ENCODE data around the gene GTF3C1.
"Not testable (repeated sequence)": the region's sequence is repeated elsewhere in the genome, so short reads cannot be mapped to it uniquely, and the experiment has no call there.

Gene GTF3C1

DNA sequence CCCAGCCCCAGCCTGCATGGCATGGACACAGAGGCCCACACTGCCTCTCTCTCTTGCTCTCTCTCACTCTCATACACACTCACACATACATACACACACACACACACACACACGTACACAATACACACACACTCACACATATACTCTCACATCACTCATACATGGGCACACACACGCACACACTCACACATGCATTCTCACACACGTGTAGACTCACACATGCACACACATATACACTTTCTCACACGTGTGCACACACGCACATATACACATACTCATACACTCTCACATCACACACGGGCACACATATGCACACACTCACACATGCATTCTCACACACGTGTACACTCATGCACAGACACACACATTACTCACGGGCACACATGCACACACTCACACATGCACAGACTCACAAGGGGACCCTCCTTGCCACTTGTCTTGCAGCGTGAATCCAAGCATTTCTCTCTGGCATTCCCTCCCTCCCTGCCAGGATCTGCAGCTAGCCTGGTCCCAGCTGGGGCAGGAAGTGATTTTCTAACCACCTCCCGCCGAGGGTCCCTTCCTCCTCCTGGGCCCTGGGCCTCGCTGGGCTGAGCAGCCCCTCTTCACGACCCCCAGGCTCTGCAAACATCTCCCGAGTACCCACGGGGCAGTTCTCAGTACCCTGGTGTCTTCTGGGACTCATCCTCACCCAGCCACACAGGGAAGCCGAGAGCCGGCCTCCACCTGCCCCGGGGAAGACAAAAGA is 110.3 kb downstream of the GTF3C1 start:
- no peak for DNase-seq

DNA sequence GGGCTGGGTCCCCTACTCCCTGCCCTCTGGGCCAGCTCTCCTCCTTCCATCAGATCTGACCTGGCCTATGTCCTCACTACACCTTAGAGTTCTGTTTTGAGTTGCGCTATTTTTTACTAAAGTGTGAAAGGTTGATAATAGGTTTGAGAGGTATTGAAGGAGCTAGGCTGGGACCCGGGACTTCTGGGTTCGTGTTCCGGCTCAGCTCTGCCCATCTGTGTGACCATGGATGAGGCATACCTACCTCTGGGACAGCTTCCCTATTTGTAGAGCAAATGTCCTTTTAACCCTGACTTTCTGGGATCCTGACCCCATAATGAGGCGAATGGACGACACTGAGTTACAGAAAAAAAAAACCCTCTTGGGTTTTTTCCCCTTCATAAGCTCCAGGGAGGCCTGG is 111.8 kb downstream of the GTF3C1 start:
- DNase-seq: no peak

DNA sequence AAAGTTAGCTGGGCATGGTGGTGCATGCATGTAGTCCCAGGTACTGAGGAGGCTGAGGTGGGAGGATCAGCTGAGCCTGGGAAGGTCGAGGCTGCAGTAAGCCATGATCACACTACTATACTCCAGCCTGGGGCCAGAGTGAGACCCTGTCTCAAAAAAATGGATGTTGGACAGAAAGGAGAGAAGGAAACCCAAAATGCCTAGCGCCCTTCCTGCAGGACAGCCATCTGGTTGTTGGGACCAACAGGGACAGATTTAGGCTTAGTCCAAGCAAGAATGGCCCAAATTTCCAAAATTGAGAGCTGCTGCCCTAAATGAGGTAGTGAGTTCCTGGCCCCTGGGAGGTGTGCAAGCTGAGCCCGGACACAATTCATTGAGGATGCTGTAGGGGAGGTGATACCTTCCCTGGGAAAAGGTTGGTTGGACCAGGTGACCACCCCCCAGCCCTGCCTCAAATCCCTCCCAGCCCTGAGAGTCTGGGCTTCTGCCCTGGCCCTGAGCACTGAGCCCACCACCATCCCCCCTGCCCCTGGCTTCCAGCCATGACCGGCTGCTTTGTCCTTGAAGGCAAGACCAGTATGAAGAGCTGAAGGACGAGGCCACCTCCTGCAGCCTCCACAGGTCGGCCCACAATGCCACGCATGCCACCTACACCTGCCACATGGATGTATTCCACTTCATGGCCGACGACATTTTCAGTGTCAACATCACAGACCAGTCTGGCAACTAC is 112.6 kb downstream of the GTF3C1 start:
- no peak for DNase-seq

DNA sequence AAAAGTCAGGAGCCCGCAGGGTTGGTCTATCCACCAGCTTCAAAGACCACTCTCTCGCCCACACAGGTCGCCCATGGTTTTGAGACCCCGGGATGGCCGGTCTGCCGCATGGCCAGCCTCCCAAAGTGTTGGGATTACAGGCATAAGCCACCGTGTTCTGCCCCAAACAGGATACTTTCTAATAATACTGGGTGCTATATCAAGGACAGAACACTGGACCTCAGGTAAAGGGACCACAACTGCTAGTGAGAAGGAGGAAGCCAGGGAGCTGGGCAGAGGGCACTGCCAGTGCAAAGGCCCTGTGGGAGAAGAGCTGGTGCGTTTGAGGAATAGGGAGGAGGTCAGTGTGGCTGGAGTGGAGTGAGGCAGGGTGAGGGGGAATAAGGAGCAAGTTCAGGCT is 113.6 kb downstream of the GTF3C1 start:
- DNase-seq: no peak

DNA sequence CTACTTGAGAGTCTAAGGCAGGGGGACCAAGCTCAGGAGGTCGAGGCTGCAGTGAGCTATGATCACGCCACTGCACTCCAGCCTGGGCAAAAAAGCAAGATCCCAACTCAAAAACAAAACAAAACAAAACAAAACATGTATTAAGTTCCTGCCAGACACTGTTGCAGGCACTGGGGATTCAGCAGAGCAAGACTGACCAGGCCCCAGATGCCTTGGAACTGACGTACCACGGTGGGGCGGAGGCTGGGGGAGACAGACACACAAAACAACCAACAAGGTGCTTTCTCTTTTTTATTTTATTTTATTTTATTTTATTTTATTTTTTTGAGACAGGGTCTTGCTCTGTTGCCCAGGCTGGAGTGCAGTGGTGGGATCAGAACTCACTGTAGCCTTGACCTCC is 114.6 kb downstream of the GTF3C1 start:
- not testable (repeated sequence) for DNase-seq

DNA sequence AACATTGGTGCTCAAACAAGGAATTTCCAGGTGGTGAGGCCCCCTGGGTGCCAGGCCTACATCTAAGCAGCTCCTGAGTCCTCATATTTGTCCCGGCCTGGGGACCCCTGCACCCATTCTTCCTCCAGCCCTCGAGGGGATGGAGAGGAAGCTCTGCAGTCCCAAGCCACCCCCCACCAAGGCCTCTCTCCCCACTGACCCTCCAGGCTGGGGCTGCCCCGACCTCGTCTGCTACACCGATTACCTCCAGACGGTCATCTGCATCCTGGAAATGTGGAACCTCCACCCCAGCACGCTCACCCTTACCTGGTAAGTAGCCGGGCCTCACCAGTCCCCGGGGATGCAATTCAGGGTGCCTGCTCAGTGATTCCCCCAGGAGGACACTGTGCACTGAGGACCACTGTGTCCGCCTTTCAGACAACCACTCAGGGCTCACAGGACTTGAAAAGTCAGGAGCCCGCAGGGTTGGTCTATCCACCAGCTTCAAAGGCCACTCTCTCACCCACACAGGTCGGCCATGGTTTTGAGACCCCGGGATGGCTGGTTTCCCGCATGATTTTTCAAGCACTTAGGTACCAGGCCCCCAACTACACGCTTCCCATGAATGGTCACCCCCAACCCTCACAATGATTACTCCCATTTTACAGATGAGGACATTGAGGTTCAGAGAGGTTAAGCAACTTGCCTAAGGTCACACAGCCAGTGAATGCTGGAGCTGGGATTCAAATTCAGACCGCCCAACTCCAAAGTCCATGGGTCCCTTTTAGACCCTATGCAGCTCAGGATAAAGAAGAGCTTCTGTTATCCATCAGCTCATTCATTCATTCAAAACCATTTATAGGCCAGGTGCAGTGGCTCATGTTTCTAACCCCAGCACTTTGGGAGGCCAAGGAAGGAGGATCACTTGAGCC is 115.3 kb downstream of the GTF3C1 start:
- DNase-seq: no peak

DNA sequence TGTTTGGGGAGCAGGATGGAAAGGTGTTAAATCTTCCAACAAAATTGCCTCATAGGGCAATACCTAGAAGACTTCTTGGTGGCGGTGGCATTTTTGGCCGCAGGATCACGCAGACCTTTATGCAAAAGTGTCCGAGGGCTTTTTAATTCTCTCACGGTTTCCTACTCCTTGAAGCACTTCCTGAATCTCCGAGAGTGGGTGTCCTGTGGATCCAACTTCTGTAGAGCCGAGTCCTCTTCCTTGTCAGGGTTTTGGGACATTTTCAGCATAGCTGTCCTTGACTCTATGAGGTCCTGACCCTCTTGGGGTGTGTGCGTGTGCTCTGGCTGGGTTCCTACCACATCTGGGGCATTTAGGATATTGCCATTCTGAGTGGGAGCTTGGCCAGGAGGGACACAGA is 116.1 kb downstream of the GTF3C1 start:
- no peak for DNase-seq

DNA sequence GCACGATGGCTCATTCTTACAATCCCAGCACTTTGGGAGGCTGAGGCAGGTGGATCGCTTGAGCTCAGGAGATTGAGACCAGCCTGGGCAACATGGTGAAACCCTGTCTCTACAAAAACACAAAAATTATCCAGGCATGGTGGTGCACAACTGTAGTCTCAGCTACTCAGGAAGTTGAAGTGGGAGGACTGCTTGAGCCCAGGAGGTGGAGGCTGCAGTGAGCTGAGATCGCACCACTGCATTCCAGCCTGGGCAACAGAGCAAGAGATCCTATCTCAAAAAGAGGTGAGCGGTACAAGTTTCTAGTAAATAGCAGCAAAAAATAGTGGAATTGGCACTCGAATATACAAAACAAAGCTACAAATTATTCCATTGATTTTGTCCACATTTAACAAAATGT is 116.5 kb downstream of the GTF3C1 start:
- DNase-seq: not testable (repeated sequence)

DNA sequence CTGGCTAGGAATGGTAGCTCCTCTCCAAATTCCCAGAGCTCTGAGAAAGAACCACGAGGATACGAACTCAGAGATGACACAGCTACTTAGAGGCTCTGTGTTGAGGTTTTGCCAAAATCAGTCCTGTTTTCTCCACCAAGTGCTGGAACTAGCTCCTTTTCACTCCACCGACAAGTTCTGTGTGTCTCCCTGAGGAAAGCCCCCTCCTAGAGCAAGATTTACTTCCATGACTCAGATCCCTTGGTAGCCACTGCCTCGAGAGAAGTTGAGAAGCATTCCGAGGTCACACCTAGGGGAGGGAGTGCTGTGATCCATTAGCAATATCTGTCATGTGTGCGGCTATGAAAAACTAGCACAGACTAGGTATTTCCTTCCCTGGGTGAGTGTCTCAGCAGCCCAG is 117.2 kb downstream of the GTF3C1 start:
- peak; percentile 65 for DNase-seq

DNA sequence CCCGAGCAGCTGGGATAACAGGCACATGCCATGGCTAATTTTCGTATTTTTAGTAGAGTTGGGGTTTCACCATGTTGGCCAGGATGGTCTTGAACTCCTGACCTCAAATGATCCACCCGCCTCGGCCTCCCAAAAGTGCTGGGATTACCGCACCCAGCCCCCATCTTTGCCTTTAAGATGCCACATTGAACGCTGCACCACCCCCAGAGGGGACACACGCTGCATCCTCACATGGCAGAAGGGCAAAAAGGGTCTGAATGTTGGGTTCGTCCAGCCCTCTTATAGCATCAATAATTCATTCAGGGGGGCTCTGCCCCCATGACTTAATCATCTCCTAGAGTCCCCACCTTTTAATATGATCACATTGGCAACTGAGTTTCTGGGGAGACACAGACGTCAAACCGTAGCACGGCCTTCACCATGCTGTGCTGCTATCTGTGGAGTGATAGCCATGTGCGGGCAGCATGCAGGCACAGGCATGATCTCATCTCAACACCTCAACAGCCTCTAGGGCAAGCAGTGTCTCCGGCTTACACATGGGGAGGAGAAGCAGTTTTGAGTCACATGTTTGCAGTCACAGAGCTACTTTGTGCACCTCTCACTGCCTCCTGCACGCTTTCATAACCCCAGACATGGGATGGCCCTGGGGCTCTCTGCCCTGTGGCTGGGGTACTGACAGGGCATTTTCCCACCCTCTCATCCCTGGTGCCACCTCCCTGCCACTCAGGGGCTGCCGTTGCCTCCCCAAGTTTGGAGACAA is 117.8 kb downstream of the GTF3C1 start:
- peak; percentile 56 for DNase-seq

DNA sequence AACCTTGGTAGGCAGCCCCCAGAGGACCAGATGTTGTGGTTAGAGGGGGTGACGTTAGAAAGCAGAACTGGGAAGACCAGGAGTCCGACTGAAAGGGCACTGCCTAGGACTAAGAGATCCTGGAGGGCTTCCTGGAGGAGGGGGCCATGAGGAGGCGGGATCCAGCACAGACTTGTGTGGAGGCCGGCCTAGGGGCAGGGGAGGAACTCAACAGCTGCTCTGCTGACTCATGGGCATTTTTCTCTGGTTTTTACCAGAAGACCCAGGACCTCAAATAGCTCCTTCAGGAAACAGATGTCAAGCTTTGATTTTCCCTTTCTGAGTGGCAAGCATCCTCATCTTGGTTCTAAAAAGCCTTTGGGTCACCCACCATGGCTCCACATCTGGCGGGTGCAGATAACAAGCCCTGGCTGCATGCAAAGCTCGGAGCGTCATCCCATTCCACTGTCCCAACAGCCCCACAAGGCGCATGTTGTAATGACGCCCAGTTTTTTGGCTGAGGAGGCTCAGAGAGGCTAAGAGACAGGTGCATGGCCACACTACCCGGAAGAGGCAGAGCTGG is 118.7 kb downstream of the GTF3C1 start:
- DNase-seq: no peak

DNA sequence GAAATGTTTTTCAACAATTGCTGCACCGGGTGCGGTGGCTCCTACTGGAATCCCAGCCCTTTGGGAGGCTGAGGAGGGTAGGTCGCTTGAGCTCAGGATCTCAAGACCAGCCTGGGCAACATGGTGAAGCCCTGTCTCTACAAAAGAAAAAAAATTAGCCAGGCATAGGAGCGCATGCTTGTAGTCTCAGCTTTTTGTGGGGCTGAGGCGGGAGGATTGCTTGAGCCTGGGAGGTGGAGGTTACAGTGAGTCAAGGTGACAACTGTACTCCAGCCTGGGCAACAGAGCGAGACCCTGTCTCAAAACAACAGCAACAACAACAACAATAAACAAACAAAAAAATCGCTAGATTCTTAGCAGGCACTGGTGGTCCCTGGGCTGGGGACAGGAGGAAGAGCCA is 119.2 kb downstream of the GTF3C1 start:
- DNase-seq: no peak

DNA sequence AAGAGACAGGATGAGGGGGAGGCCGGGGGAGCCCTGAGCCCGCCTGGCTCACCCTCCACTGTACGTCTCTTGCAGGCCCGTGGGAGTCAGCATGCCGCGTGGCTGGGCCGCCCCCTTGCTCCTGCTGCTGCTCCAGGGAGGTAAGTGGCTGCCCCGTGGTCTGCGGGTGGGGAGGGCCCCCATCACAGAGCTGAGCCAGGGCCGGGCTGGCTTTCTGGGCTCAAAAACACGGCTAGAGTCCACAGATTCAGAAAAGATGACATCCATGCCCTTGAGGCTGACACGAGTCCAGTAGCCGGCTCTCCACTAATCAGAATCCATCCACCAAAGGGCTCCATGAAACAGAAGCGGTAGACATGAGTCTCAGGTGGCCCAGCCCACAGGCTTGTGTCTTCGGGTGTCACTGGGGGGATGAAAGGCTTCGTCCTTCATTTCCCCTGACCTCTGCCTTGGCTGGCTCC is 119.7 kb downstream of the GTF3C1 start:
- no peak for DNase-seq

DNA sequence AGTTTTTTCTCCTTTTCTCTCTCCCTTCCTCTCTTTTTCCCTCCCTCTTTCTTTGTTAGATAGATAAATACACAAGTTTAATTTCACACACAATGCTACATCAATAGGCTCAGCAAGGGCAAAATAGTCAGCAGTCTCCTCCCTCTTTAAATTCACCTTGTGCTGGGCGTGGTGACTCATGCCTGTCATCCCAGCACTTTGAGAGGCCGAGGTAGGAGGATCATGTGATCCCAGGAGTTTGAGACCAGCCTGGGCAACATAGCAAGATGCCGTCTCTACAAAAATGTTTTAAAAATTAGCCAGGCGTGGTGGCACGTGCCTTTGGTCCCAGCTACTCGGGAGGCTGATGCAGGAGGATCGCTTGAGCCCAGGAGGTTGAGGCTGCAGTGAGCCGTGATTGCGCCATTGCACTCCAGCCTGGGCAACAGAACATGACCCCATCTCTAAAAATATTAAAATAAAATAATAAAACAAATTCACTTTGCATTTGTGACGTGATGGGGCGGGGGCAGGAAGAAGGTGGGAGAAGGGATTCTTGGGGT is 120.3 kb downstream of the GTF3C1 start:
- no peak for DNase-seq

DNA sequence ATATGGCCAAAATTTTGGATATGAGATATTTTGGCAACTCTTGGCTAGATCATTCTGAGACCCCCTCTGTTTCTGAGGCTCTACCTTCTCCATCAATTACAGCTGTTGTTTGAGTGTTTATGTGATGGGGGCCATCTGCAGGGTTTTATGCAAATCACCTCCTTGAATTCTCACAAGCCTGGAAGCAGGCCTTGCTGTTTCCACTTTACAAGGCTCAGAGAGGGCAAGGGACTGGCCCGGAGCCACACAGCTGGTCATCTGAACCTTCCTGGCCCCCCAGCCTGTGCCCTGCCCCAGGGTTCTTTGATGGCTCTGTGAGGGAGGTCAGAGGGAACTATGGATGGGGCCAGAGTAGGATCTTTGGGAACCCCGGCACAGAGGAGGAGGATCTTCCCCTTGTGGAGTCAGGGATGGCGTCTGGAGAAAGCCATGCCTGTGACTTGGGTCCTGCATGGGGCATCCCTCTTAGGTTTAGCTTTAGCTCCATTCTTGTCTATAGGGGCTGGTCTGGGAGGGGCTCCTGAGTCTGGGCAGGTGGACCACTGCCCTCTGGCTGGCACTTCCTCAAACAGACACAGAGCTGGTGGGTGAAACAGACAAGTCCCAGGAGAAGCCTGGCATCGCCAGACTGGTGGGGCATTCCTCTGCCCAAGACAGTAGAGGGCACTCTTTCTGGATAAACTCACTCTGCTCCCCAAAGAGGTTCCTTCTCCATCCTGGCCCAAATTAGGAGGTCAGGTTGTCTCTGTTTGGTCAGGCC is 121.5 kb downstream of the GTF3C1 start:
- no peak for DNase-seq

DNA sequence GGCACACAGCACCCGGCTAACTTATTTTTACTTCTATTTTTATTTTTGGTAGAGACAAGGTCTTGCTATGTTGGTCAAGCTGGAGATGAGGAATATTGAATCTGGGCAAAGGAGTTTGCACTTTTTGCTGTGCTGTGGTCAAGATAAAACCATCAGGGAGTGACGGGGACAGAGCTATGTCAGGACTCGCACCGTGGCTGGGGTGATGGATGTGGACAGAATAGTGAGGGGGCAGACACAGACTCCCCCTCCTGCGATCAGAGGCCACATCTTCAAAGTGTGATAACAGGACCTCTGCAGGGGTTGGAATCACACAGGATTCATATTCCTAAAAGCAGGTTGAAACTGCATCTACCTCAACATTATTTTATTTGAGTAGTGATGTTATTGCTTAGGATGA is 122.2 kb downstream of the GTF3C1 start:
- no peak for DNase-seq

DNA sequence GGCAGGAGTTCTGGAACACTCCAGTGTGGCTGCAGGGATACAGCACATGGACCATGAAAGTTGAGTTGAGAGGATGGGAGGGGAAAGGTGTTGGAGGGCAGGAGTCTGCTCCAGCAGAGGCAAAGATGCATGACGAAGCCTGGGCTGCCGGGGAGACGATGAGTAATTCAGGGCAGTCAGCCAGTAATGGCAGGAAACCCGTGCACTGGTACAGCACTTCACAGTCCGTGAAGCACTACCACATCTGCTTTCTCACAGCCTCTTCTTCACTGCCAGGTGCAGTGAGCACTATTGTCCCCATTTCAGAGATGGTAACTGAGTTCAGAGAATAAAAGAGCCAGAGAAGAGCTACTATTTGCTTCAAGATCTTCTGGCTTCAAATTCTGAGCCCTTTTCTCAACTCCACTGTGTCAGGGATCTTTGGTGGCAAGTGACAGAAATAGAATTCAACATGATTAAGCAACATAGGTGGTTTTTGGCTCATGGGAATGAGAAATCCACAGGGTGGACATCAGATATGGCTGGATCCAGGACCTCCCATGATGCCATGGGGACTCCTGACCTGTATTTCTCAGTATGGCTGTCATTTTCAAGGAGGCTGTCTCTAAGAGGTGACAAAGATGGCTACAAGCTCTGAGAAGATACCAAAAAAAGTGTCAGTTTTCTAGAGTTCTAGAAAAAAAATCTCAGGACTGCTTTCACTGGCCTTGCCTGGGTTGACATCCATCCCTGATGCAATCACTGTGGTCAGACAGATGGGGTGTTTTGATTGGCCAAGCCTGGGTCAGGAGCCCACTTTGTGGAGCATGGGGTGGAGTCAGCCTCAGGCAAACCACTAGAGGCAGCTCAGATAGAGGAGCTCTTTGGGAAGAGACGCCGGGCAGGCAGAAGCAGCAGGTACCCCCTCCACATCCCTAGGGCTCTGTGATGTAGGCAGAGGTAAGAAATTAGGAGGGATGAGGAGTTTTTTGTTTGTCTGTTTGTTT is 123.0 kb downstream of the GTF3C1 start:
- DNase-seq: peak; percentile 88

DNA sequence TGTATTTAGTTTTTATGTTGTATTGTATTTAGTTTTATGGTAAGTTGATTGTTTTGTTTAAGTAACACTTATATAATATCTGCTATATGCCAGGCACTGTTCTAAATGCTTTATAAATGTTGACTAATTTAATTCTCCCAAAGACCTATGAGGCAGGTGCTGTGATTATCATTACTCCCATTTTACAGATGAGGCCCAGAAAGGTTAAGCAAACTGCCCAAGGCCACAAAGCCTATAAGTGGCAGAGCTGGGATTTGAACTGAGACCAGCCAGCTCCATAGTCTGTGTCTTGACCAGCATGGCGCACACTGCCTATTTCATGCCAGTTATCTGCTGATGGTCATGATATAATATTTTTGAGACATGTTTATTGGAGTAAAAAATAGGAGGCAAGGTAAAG is 123.8 kb downstream of the GTF3C1 start:
- no peak for DNase-seq

DNA sequence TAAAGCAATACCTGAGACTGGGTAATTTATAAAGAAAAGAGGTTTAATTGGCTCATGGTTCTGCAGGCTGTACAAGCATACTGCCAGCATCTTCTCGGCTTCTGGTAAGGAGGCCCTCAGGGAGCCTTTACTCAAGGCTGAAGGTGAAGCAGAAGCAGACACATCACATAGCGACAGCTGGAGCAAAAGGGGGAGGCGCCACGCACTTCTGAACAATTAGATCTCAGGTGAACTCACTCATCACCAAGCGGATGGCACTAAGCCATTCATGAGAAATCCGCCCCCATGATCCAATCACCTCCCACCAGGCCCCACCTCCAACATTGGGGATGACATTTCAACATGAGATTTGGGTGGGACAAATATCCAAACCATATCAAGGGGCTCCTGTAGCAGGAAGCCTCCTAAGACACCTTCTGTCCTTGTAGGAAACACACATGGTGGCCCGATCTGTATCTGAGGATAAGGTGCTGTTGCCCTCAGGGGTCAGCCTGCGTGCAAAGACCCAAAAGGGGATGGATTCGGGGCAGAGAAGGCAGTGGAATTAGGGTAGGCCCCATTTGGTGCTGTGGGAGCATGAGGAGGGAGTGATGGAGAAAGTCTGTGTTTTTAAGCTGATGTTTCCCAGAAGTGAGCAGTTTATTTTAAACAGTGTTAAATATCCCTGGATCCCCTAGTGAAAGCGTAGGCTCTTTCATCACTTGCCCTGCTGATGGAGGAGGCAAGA is 124.8 kb downstream of the GTF3C1 start:
- no peak for DNase-seq

All from EL (cell line).